ENCODE measurements around the gene ADO. TPM values are rescaled to one million over a fixed set of nuclear protein-coding genes. Genes with fewer than 3 reads are reported as not detected.

Gene ADO
- total RNA-seq, 1 donor from 2014 or later: 22.8 TPM

DNA sequence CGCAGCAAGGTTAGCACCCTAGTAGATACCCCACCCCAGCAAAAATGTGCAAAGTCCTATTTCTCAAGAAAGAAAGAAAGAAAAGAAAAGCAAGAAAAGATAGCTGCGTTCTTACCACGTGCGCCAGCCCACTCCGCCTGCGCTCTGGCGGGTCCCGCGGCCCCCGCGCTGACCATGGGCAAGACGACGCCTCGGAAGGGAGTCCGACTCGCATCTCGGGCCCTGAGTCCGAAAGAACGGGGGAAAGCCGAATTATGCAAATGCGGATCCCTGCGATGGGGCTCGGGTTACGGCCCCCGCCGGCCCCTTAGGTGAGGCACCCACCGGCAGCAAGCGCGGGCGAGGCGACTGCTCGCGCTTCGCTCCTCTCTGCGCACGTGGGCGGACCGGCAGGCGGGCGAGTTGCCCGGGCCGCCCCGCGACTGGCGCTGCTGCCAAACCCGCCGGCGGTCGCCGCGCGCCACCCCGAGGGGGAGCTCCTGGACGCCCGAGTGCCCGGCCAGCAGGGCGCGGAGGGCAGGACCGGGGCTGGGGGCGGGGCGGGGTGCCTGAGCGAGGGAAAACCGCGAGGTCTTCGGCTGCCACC is 14.0 kb downstream of the ADO start:
- peak; percentile 22 for DNase-seq

- DNase-seq: peak; percentile 25
Measured at GRCh38 chr10:62819141-62819920, 14.8 kb downstream of the ADO start.

DNA sequence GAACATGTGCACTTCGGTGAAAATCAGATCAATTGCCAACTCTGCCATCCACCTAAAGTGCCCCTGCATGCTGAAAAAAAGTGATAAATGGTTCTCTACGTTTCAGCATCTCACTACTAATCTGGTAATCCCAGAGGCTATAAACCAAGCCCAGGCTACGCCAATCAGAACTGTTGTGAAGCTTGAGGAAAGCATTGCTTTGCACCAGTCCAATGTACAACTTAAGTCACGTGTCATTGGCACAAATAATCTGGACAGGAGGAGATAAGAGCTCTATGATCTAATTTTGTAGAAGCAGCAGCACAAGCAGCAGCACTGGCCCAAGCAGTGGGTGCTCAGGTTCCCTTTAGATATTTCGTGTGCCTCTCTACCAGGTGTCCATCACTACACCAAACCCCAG is 16.1 kb downstream of the ADO start:
- DNase-seq: no peak

DNA sequence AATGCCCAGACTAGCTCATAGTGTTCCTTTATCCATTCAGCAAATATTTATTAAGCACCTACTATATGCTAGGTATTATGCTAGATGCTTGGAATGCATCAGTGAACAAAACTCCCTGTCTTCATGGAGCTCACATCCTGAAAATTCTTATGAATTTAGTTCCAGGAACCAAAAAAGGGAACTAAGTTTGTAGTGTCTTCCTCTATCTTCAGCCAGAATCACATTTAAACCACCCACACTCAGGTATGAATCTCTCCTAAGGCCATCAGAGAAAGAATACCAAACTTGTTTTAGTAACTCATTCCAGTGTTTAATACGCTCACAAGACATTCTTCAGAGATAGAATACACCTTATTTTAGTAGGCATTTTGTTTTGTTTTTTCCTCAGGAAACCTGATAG is 21.8 kb downstream of the ADO start:
- DNase-seq: no peak

DNA sequence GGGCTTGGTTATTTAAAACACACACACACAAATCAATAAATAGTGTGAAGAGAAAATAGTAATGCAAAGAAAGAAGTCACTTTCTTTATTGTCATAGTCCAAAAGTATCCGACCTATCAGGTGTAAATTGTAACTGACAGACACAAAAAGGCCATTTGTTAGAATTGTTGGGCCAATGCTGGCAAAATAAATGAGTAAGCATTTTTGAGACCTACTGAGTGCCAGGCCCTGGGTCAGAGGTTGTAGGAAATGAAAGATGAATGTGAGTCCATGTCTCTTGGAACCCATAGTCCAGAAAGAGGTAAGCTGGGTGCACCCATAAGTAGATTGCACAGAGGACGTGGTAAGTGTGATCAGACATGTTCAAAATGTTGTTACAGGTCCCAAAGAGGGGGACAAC is 25.1 kb downstream of the ADO start:
- DNase-seq: no peak

- no peak for DNase-seq
Measured at GRCh38 chr10:62830679-62831078, 26.2 kb downstream of the ADO start.

DNA sequence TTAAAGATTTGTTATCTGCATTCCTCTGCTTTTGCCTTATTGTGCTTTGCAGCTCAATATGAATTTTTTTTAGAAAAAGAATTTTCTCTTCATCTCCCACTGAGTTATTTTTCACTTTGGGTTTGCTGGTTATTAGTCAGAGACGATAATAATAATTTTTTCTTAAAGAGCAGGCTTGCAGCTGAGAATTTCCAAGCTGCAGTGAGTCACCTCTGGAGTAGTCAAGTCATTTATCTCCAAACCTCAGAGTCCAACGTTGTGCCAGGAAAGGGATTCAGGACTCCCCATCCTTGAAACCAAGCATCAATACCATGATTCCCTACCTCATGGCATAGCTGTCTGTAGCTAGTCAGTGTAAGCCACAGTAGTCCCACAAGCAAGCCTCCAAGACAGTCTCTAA is 26.8 kb downstream of the ADO start:
- DNase-seq: no peak

GRCh38 chr10:62839590-62839989 is 35.1 kb downstream of the ADO start:
- no peak for DNase-seq

GRCh38 chr10:62842983-62843382 is 38.5 kb downstream of the ADO start:
- no peak for DNase-seq

GRCh38 chr10:62843600-62843999 is 39.1 kb downstream of the ADO start:
- no peak for DNase-seq

DNA sequence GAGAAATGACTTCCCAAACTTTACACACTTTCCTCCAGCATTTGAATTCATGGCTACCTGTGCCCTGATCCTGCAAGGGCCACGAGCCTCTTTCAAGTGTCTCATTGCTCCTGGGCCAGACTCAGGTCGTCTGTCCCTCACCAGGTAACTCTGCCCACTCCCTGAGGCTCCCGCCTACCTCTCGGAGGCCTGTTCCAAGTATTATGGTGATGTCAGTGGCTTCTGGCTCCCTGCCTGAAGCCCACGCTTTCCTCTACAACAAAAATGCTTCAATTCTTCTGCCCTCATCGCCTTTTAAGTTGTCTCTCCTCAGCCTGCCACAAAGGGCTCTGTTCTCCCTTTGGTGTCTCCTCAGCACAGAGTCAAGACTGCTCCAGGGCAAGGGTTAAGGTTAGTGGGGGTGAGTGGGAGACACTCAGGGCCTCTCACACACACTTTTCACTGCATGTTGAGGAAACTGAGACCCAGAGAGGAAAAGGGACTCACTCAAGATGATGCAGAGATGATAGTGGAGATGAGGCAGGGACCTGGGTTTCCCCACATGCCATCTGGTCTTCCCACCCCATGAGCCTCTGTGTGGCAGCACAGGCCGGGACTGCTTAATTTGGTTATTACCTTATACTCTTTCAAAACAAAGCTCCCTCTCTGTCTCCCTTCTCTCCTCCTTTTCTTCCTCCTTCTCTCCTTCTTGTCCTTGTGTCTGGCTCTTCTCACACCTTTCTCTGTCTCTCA is 39.9 kb downstream of the ADO start:
- DNase-seq: no peak

GRCh38 chr10:62847433-62847832 is 42.9 kb downstream of the ADO start:
- DNase-seq: no peak

GRCh38 chr10:62850646-62851045 is 46.1 kb downstream of the ADO start:
- DNase-seq: no peak

DNA sequence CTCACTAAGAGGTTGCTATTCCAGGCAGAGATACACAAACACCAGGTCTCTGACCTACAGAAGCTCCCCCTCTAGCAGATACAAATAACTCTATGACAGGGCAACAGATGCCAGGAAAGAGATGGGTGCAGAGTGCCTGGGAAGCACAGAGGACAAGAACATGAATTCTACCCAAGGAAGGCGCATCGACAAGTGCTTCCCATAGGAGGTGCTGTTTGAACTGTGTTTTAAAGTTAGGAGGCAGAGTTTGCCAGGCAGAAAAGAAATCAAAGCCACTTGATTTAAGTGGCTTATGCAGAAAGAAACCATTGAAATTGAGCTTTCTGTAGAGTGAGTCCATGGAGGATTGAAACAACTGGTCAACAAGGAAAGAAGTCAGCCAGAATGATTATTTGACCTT is 46.9 kb downstream of the ADO start:
- DNase-seq: no peak

GRCh38 chr10:62852961-62853702 is 48.6 kb downstream of the ADO start:
- no peak for DNase-seq

- DNase-seq: no peak
Measured at GRCh38 chr10:62853710-62854109, 49.2 kb downstream of the ADO start.

GRCh38 chr10:62856021-62856420 is 51.5 kb downstream of the ADO start:
- DNase-seq: no peak

Other genes with a start within 250 kb of the ADO start
- gene EGR2, start 11.6 kb downstream of the ADO start, total RNA-seq: 1.6 TPM

Measured in tongue (tissue), 2 donors.